Cerebellar cortex (tissue), 1 donor: Measurements from ENCODE around the gene CNIH2.

Experiments used
- DNase-seq: peaks from one replicate; pipeline ENCODE4 v3.0.0-alpha.2; 2015; ENCODE audit warnings: low spot score

CNIH2 gene

GRCh38 chr11:66331542-66332370 lies 53.8 kb downstream of the CNIH2 start:
- no peak for DNase-seq

GRCh38 chr11:66332371-66333219 lies 54.6 kb downstream of the CNIH2 start:
- DNase-seq, result no peak

GRCh38 chr11:66333220-66333877 lies 55.4 kb downstream of the CNIH2 start:
- DNase-seq, result no peak
